IPS-11a (cell line): ENCODE results near the gene UBL3.

ENCODE experiments used
- H3K4me3 ChIP-seq: one replicate; pipeline ENCODE4 v1.5.1; 2013; ENCODE audit warnings: low read depth, low read length, control low read depth

UBL3 gene

DNA sequence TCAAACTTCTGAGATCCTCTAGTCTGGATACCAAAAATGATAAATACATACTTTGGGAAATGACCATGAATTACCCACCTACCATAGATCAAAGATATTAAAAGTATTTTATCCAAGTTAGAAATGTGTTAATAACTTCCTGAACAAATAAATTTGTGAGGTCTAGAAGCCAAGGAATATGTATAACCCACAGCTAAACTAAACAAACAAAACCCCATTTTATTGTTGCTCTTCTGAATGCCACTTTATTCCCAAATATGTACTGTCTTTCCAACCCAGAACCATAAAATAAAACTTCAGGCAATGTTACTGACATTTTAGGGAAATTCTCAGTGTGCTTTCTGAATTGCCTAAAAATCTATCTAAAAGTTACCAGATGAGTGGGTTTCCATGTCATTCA lies 35.1 kb downstream of the UBL3 start:
- no peak overlapping the region for H3K4me3 ChIP-seq

- H3K4me3 ChIP-seq, result no peak overlapping the region
Measured at GRCh38 chr13:29810898-29811297, 39.5 kb downstream of the UBL3 start.

- no peak overlapping the region for H3K4me3 ChIP-seq
Measured at GRCh38 chr13:29810145-29810742, 40.2 kb downstream of the UBL3 start.

GRCh38 chr13:29808264-29808663 lies 42.2 kb downstream of the UBL3 start:
- H3K4me3 ChIP-seq, result no peak overlapping the region

DNA sequence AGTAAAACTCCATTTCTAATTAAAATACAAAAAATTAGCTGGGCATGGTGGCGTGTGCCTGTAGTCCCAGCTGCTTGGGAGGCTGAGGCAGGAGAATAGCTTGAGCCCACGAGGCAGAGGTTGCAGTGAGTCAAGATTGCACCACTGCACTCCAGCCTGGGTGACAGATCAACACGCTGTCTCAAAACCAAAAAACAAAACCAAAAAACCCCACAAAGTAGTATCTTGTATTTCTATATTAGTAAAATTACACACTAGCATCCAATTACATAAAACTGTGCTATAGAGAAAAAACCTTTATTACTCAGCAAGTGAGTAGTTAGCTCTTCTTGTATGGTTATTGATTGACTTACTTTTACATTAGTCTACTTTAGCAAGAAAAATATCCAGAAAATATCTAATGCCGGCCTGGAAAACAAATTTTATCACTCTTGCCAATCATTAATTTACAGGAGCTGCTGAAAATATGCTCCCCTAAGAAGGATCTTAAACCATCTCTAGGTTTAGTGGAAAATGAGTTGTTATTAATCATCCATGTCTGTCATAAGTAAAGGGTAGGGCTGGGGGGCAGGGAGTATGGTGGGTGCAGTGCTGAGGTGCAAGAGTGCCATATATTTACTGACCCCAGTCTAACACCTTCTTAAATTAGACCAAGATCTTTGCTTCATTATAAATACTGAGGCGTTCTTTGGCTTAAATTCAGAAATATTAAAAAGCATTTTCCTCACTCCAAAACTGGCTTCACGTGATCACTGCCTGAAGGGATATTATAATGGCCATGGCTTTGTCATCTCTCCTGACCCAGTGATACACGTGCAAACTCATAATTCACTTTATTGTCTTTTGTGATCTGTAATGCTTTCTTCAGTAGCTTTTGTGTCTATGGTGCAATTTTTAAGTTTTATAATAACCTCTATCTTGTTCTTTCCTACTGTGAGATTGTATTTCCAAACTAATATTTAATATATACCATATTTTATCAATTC lies 44.1 kb downstream of the UBL3 start:
- H3K4me3 ChIP-seq, result no peak overlapping the region

DNA sequence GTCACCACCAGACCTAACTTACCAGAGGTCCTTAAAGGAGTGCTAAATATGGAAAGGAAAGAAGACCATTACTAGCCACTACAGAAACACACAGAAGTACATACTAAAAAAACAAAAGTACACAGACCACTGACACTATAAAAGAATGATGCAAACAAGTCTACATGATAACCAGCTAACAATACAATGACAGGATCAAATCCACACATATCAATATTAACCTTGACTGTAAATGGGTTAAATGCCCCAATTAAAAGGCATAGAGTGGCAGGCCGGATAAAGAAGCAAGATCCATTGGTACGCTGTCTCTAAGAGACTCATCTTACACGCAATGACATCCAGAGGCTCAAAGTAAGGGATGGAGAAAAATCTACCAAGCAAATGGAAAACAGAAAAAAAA lies 47.2 kb downstream of the UBL3 start:
- no peak overlapping the region for H3K4me3 ChIP-seq

GRCh38 chr13:29802621-29803020 lies 47.8 kb downstream of the UBL3 start:
- H3K4me3 ChIP-seq, result no peak overlapping the region

DNA sequence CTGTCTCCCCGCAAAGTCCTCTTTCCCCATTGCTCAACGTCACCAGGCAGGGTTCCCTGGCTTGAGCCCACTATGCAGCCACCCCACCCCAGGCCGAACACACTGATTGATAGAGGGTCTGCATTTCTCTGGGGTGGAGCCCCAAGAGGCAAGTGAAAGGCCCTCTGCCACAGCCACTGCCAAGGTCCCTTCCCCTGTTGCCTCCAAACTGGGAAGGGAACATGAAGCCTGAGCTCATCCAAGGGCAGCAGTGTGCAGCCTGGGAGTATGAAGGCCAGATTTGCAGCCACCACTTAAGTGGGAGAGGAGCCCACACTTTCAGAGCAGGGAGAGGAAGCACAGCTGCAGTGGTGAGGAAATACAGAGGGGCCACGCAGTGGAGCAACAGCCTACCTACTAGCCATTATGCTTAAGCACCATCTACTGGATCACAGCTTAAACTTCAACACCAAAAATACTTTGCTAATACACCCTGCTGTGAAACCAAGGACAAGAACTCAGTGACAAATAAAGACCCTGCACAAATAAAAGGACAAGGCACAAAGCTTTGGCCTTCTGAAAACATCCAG lies 48.6 kb downstream of the UBL3 start:
- no peak overlapping the region for H3K4me3 ChIP-seq

- no peak overlapping the region for H3K4me3 ChIP-seq
Measured at GRCh38 chr13:29801102-29801501, 49.3 kb downstream of the UBL3 start.

DNA sequence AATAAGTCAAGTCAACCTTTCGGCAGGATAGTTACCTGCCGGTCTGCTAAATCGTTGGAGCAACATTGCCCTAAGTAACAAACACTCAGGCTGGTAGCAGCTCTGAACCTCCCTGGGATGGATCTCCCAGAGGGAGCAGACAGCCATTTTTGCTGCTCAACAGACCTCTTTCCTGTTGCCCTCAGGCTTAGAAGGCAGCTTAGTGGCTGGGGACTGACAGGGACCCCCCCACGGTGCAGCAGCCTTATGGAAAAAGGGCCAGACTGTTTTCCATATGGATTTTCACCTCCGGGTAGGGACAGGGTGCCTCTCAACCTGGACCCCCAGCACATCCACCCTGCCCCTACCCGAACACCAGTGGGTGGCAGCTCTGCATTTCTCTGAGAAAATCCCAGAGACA lies 49.7 kb downstream of the UBL3 start:
- H3K4me3 ChIP-seq, result no peak overlapping the region

- H3K4me3 ChIP-seq, result no peak overlapping the region
Measured at GRCh38 chr13:29799041-29799440, 51.4 kb downstream of the UBL3 start.

- H3K4me3 ChIP-seq, result no peak overlapping the region
Measured at GRCh38 chr13:29791997-29792780, 58.2 kb downstream of the UBL3 start.

GRCh38 chr13:29791508-29791907 lies 58.9 kb downstream of the UBL3 start:
- no peak overlapping the region for H3K4me3 ChIP-seq

- no peak overlapping the region for H3K4me3 ChIP-seq
Measured at GRCh38 chr13:29786698-29787097, 63.7 kb downstream of the UBL3 start.

DNA sequence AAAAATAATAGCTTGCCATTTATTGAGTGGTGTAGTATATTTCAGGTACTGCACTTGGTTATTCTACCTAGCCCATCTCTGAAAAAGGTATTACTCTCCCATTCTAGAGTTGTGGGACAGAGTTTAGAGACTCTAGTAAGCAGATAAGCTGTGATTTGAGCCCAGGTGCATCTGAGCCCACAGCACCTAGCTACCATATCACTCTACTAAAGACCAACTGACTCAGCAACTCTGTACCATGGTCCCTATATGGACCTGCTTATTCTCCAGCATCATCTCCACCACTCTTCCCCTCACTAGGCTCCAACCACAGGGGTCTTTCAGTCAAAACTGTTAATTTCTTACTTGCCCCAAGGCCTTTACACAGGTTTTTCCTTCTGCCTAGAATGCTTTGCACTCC lies 64.4 kb downstream of the UBL3 start:
- no peak overlapping the region for H3K4me3 ChIP-seq

- no peak overlapping the region for H3K4me3 ChIP-seq
Measured at GRCh38 chr13:29782798-29783197, 67.6 kb downstream of the UBL3 start.

GRCh38 chr13:29774830-29775229 lies 75.6 kb downstream of the UBL3 start:
- no peak overlapping the region for H3K4me3 ChIP-seq

DNA sequence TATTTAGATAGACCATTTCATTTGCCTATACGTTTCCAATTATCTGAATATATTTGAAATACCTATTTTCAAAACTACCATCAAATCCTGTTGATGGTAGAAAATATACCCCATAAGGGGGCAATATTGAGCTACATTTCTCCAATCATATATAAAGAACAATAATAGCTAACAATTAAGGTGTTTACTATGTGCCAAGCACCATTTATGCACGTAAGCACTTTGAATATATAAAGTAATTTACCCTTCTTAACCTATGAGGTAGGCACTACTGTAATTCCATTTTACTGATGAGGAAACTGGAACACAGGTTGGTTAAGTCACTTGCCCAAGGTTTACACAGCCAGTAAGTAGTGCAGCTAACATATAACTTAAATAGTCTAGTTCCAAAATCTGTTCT lies 79.2 kb downstream of the UBL3 start:
- H3K4me3 ChIP-seq, result no peak overlapping the region

GRCh38 chr13:29767006-29767405 lies 83.4 kb downstream of the UBL3 start:
- H3K4me3 ChIP-seq, result no peak overlapping the region

DNA sequence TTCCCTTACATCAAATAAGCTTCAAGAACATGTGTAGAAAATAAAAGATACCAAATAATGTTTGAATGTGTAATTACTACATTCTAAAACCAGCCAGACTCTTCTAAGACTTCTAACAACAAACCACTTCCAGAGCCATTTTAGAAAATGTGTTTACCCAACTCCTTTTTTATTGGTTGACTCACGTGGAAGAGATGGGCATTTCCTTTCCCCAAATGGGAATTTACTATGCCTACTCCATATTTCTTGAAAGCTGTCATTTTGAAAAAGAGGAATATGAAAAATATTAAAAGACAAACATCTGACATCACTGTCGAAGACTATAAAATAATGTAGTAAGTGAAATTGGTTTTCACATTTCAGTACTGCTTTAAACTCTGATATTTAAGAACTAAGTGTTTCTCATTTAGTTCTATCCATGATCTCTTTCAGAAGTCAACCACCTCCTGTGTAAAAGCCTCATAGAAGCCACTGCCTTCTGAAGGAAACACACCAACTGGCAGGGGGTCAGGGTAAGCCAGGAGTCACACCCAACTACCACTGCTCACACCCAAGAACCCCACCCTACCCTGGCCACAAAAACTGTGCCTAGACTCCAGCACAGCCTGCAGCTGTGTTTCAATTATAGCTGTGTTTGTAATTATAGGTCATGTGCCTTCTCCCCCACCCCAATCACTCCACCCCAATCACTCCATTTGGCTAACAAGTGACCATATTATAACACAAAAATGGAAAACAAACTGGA lies 86.8 kb downstream of the UBL3 start:
- no peak overlapping the region for H3K4me3 ChIP-seq

- H3K4me3 ChIP-seq, result no peak overlapping the region
Measured at GRCh38 chr13:29761815-29762214, 88.6 kb downstream of the UBL3 start.
